GM19025 (cell line): Measurements from ENCODE around the gene SEPTIN8.

ENCODE experiments used
- ATAC-seq: cut with Tn5 transposase; IDR thresholded peaks from one replicate; pipeline ENCODE4 v1.9.1; 2021; ENCODE audit warnings: mild to moderate bottlenecking, low read depth, moderate library complexity; ENCODE audit not compliant: unreplicated experiment

Gene SEPTIN8

DNA sequence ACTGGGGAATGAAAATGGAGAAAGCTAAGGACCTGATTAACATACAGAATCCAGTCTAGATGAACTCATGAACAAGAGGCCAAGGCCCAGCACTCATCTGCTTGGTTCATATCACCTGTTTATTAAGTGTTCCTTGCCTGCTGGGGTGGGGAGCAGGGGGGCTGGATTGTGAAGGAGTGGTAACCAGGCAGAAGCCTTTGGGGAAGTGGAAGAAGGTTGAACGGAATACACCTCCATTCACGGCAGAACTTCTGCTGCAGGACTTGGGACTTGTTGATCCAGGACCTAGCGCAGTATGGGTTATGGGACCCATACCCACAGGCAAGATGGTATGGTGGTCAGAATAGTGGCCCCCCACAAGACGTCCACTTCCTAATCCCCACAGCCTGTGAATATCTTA is 8.8 kb upstream of the SEPTIN8 start:
- ATAC-seq = no peak

DNA sequence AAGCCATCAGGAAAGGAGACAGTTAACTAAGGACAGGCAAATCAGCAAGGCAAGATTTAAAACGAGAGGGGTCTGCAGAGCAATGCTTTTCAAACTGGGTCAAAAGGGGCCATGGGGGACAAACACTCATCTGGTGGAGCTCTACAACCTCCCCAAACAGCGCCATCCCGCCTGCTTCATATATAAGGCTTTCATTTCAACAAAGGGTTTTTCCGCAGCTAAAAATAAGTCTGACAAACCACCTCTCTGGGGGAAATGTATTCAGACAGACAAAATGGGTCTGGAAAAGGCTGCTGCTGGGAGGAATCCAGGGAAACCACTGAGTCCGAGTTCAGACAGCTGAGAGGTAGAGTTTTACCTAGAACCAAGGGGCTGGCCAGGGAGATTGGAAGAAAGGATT is 8.3 kb upstream of the SEPTIN8 start:
- ATAC-seq = no peak

DNA sequence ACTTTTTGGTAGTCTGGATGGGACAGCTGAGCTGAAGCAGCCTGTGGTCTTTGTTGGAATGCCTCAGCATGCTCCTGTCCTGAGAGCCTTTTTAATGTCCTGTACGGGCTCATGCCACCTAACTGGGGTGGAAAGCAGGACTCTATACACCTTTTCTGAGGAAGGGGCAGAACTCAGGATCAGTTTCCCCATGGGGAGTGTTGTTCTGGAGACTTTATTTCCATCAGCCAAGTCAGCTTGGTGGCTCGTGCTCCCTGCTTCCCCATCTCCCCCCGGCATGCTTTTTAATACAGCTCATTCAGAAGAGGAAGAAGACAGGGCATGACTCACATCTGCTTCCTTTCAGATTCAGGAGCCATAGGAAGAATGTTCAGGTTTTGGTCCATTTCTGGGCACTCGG is 5.1 kb upstream of the SEPTIN8 start:
- no peak for ATAC-seq

DNA sequence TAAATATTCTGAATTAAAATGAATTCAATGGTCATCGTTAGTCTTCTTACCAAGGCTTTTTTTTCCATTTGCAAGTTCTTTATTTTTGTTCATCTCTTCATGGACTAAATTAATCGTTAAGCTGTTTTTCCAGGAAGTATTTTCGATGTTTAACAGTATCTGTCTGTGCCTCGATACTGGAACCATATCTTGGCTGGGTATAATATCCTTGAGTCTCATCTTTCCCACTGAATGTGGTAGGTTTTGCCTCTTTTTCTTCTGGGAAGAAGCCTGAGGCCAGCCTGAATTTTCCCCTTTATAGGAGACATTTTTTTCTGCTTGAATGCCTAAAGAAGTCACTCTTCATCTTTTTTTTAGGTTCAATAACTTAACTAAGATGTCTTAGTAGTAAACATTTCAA is 4.0 kb upstream of the SEPTIN8 start:
- no peak for ATAC-seq

DNA sequence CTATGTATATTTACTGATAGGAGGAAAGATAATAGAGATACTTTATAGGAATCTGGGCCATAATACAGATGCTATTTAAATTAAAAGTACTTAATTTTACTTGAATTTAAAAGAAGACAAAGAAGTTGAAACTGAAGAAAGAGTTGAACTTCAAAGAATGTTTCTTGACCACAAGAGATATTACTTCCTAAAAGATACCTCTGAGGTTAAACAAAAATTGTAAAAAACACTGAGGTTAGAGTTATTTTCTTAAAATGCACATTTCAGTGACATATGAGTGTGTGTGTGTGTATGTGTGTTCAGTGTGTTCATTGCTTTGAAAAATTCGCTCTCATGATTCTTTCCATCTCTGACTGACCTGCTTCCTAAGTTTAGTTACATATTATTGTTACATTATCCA is 3.5 kb upstream of the SEPTIN8 start:
- ATAC-seq = no peak

DNA sequence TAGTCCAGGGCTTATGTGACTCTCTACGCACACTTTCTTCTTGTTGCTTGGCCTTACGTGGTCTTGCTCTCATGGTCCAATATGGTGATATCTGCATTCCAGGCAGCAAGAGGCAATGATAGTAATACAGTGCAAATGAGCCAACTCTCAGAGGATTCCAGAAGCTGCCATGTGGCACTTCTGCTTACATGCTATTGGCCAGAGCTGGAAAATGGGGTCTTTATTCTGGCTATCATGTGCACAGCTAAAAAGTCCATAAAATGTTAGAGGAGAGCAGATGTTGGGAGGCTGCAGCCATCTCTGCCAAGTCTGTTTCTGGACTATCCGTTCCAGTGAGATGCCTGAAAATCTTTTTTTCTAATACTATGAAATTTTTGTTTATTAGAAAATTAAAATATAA is 2.9 kb upstream of the SEPTIN8 start:
- no peak for ATAC-seq

DNA sequence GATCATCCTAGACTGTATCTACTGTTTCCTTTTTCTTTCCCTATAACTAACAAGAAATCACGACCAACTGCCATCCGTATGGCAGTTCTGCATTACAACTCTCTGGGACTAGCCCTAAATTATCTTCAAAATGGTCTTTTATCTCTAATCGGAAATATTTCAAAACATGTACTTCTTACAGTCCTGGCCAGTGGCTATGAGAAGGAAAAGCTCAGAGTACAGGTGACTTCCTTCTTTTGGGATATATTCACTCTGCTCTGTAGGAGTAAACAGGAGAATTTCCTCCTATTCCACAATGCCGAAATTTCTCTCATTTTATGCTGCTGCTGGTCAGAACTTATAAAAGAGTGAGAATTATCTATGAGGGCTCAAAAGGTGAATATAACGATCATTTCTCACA is 1.8 kb upstream of the SEPTIN8 start:
- no peak for ATAC-seq

DNA sequence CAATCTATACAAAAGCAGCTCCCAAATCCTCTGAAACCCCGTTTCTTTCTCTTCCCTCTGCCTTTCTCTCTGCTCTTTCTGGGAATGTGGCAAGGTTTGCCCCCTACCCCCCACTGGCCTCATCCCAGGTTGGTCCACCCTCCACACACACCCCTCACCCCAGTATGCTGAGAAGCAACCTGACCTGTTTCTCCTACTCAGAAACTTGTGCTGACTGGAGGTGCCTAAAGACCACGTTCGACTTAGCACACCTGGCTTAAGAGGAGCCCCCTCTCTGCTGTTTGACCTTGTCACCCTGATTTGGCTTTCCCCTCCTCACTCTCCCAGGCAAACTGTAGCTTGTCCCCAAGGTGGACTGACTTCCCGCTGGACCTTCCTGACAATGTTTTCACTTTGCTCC is 1.1 kb upstream of the SEPTIN8 start:
- ATAC-seq = no peak

DNA sequence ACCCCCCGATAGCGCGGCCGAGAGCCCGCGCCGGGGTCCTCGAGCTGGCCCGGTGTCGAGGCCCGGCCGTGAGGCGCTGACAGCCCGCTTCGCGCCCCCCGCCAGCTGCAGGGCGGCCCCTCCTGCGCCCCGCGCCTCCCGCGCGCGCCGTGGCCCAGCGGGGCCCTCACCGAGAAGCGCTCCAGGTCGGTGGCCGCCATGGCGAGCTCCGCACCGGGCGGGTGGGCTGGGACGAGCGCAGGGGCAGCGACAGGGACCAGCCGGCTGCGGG is 166 bp downstream of the SEPTIN8 start:
- no peak for ATAC-seq

DNA sequence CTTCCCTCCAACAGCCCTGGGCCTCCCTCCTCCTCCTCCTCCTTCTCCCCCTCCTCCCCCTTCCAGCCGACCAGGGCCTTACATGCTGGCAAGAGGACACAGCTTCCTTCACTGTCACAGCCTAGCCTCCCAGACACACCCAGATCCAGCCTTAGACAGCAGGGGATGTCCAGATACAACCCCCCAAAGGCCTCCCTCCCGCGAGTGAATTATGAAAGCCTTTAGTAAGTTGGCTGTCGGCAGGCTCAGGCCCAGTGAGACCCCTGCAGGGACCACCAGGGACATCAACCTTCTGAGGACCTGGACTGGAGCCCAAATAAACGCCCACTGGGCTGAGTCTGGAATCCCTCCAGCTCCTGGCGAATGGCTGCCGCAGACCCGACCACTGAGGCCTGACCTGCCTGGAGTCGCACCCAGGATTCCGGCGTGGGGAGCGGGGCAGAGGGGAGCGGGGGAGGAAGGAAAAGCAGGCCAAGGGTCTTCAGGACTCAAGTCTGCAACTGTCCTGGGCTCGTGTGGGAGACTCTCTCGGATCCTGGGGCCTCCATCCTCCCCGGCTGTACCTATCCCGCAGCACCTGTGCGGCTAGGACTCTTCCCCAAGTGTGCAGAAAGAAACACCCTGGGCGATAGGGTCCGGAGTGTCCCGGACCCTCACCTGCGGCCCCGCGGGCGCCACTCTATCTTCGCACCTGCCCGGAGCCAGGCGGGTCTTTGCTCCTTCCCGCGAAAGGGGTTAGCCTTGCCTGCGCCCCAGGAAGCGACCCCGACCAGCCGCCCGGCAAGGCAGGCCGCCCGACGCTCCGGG is 705 bp downstream of the SEPTIN8 start:
- no peak for ATAC-seq

DNA sequence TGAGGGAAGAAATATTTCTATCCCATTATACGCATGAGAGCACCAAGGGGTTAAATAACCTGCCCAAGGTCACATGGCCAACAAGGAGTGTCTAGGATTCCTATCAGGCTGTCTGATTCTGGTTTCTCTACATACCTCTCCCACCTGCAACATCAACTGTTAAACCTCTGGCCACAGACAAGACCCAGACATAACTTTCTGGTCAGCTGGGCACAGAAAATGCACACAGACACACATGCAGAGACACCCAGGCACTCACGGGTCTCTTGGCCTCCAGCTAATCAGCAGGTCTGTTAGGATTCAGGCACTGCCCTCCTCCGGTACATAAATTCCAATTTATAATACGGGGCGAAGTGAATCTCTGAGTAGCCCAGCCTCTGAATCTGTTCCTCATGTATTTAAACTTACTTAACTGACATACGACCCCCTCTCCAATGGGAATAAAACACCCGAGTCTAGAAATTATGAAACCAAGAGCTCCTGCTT is 1.5 kb downstream of the SEPTIN8 start:
- no peak for ATAC-seq

DNA sequence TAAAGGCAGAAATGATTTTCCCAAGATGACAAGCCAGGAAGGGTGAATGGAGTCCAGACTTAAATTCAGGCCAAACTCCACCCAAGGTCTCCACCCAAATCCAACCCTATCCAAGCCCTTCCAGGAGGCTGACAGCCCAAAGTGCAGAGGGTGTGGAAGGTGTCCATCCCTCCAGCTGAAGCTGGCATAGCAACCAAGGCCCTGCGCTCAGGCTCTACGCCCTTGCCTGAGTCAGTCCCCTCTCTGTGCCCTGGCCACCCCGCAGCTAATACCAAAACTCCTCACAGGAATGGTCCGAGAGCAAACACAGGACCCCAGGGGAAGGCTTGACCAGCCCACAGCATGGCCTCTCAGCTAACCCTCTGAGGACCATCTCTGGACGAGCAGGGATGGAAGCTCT is 2.1 kb downstream of the SEPTIN8 start:
- ATAC-seq = no peak

DNA sequence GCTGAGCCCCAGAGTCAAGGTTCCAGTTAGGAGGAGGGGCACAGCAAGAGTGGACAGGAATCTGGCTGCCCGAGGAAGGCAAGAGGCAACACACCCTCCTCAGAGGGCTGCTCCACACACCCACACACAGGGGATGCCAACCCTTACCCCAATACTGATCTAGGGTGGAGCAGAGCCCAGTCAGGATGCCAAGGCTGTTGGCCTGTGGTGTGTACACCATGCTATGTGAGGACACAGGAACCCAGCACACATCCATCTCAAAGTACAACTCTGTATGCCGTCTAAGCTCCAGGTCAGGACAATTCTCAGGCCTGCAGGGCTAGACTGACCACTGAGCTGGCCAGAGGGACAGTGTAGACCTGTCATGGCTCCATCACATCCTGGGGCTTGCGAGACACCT is 2.6 kb downstream of the SEPTIN8 start:
- ATAC-seq = no peak

DNA sequence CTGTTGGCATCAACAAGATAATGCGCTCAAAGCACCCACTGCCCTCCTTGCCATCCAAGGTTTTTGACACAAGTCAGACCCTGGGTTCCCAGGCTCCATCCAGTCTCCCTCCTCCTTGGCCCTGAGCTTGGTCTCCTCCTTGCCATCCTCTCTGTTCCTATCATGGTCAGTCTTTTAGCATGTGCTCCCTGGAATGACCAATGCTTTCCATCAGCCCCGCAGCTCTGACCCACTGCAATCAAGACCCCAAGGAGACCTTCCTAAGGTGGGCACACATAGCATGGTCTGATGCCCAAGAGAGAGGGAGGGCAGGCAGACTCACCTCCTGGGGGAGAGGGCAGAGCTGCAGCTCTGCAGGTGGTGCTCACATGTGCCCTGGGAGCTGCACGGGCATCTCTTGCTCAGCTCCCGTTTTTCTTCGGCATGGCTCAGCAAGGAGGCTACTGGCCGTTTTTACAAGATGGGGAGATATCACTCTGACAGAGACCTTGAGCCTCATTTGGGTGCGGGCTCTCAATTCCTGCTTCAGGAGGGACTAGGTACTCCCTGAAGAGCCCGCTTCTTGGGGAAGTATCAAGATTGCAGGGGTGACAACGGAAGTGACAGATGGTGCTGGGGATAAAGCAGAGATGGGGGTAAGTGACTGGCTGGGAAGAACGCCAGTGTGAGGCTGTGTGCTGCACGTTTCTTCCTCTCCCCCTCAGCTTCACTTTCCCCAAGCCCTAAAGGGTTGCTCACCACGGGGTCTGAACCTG is 3.3 kb downstream of the SEPTIN8 start:
- no peak for ATAC-seq

DNA sequence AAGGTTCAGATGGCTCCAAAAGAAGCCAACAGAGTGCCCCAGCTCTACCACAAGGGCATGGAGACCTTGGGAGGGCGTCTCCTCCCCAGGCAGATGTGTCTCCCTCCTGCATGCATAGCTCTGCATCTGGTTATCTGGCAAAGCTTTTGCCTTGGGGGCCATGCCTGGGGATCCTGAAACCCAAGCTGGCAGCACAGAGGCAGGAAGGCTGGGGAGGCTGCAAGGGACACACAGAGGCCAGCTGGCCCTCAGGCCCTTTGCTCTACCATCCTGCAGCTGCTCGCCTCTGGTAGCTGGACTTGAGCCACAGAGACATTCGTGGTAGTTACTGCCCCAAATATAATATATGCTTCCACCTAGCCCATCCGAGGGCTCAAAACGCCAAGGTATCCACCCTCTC is 3.9 kb downstream of the SEPTIN8 start:
- ATAC-seq = no peak

DNA sequence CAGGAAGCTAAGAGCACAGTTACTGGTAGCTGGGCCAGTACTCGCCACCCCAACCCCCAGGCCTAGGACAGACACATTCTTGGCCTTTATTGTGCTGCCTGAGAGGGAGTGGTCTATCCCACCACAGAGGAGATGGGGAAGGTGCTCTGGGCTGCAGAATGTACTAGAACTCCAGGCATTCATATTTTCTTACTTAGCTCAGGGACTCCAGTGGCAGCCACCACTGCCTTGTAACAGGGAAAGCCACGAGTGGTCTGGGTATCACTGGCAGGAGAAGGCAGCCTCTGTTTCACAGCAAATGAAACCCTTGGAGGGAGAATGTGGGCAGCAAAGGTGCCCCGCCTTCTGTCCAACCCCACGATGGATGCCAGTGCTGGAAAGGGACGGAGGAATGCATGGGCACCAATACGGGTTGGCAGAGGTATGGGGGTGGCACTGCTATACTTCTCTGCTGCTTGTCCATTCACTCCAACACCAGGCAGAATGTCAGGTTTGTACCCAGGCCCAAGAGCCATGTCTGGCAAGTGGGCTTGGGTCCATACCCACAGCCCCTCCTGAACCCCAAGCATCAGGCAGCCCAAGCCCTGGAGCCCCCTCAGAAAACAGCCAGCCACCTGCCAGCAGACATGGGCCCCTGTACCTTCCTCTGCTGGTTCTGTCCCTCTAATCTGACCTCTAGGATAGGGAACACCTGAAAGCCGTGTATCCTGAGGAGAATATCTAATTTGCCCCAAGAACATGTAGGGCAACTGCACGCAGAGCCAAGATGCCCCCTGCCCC is 4.6 kb downstream of the SEPTIN8 start:
- ATAC-seq = no peak

DNA sequence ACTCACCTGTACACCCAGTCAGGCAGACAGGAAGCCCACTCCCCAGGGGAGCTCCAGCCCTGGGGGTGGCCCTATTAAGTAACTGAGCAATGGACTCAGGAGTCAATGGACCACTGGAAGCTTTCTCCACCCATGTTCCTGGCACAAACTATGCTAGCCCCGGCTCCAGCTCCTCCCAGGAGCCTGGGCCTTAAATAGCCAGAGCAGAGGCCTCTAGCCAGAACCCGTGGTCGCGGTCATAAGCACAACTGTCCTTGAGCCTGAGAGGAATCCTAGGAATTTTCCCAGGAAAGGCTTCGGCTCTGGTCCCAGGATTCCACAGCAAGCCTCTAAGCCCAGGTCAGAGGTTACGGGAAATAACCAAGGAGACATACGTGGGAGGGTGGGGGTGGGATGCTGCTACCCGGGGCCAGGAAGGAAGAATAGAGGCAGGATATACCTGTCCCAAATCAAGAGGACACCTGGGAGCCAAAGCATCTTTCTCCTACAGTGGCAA is 5.5 kb downstream of the SEPTIN8 start:
- no peak for ATAC-seq

DNA sequence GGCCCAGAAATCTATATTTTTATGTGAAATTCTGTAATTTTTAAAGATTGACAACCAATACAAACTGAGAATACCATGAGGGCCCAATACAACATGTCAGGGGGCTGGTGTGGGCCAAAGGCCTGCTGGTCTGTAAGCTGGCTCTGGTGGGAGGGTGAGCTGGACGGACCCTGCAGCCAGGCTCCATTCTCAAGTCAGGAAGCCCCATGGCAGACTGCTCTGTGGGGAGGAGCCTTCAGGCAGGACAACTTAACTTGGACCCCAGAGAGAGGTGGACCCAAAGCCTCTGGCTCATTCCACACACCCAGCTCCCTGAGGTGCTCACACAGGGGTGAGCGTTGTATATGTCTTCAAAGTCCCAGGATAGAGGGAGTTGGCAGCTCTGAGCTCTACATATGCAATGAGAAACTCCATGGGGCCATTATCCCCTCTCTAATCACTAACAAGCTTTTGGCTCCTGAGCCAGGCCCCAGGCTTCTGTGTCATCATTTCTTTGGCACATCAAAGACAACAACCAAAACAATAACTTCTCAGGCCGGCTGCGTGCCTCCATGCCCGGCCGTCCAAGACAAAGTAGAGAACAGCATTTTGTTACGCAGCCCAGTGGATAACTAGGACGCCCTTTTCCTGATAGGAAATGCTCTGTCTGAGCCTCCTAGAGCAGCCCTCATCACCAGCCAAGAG is 6.4 kb downstream of the SEPTIN8 start:
- ATAC-seq = no peak

DNA sequence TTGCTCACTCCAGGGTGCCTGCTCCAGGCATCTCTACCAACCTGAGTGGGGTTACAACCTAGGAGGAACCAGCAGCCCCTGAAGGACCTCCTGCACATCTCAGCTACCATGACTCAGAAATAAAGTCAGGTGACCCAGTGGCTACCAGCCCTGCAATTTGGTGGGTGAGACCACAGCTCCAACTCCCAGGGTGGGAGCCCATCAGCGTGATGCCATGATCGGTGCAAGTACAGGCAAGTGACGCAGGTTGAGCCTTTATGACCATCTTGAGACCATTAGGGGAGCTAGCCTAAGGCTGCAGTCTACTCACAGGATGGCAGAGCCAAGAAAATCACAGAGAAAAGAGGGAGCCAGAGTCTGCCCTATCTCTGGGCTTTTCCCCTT is 8.6 kb downstream of the SEPTIN8 start:
- no peak for ATAC-seq

DNA sequence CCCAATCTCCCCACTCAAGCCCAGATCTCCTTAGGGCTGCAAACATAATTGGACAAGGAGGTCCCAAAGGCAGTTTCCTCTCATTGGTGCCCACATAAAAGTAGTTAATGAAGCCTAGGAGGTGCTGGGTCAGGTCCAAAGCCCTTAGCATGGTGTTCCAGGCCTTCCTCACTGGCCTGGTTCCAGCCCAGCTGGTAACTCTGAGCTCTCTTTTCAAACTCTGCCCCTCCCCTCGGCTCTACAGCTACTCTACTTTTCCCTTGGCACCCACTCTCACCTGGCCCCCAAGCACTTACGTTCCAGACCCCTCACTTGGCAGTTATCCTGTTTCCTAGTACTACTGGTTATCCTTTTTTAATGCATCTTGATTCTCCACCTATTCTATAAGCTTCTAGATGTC is 9.9 kb downstream of the SEPTIN8 start:
- ATAC-seq = no peak

DNA sequence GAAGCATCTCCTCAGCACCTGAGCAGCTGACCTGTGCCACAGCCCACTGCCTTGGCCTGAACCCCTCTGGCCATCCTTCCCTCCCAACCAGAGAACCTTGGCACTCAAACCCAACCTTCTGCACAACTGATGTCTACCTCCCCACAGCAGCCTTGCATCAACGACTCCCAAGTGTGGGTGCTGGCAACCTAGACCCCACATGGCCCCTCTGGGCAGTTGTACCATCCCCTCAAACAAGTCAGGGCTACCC is 10.3 kb downstream of the SEPTIN8 start:
- ATAC-seq = no peak
